ENCODE measurements around the gene PJVK. TPM values are rescaled to one million over a fixed set of nuclear protein-coding genes. Genes with fewer than 3 reads are reported as not detected.

Gene PJVK
- total and polyA plus RNA-seq, 2 of the 13 experiments (the other 11 are each of a cell fraction or from before 2014, with no cell fraction given) = 1.2 to 2.6 TPM

- no peak for TF ChIP-seq HOXA9 (CRISPR knock-in tag; IDR thresholded peaks at IDR 0.05; ENCODE audit: borderline replicate concordance)
- TF ChIP-seq ZNF484 (CRISPR knock-in tag; IDR thresholded peaks at IDR 0.05; ENCODE audit: borderline replicate concordance, low read depth) = no peak
- no peak for TF ChIP-seq ZNF441 (CRISPR knock-in tag; IDR thresholded peaks at IDR 0.05; ENCODE audit: borderline replicate concordance)
- no peak for TF ChIP-seq HNRNPK (IDR thresholded peaks at IDR 0.05; ENCODE audit: low read depth, low read length, poor library complexity, severe bottlenecking)
- 0 out of 2 replicates have a peak, but pooled peaks have one; percentile 53 for TF ChIP-seq NCOA1 (CRISPR knock-in tag; IDR thresholded peaks at IDR 0.05)
- TF ChIP-seq PRPF4 (IDR thresholded peaks at IDR 0.05; ENCODE audit: low read depth, low read length, poor library complexity, severe bottlenecking) = no peak
- 0 out of 2 replicates have a peak, but pooled peaks have one; percentile 52 for TF ChIP-seq HDAC1 (CRISPR knock-in tag; IDR thresholded peaks at IDR 0.05)
- no peak for TF ChIP-seq TBP (CRISPR knock-in tag; IDR thresholded peaks at IDR 0.05)
- TF ChIP-seq ZNF770 (CRISPR knock-in tag; IDR thresholded peaks at IDR 0.05) = peak; percentile 68
- TF ChIP-seq HIC2 (CRISPR knock-in tag; IDR thresholded peaks at IDR 0.05; ENCODE audit: low read depth) = no peak
- no peak for TF ChIP-seq MLX (CRISPR knock-in tag; IDR thresholded peaks at IDR 0.05)
- no peak for TF ChIP-seq MYNN (CRISPR knock-in tag; IDR thresholded peaks at IDR 0.05; ENCODE audit: low read depth)
- no peak for TF ChIP-seq ZNF337 (CRISPR knock-in tag; IDR thresholded peaks at IDR 0.05; ENCODE audit: borderline replicate concordance, low read depth)
- peak; percentile 24; the same call in 1 of the 2 replicates for TF ChIP-seq SMAD3 (CRISPR knock-in tag; IDR thresholded peaks at IDR 0.05)
- no peak for TF ChIP-seq ZNF891 (CRISPR knock-in tag; IDR thresholded peaks at IDR 0.05)
- TF ChIP-seq BCLAF1 (IDR thresholded peaks at IDR 0.05) = no peak
- TF ChIP-seq KMT2A (CRISPR knock-in tag; IDR thresholded peaks at IDR 0.05) = no peak
- TF ChIP-seq THAP11 (CRISPR knock-in tag; IDR thresholded peaks at IDR 0.05) = 0 out of 2 replicates have a peak, but pooled peaks have one; percentile 31
- TF ChIP-seq POGZ (CRISPR knock-in tag; IDR thresholded peaks at IDR 0.05) = no peak
- no peak for TF ChIP-seq FUBP1 (CRISPR knock-in tag; IDR thresholded peaks at IDR 0.05; ENCODE audit: borderline replicate concordance)
Observed at GRCh38 chr2:178413472-178414265, 37.5 kb upstream of the PJVK start (continued).
